HG03159 (cell line): Measurements from ENCODE around the gene PCBP3.
"Not testable (repeated sequence)": the region's sequence is repeated elsewhere in the genome, so short reads cannot be mapped to it uniquely, and the experiment has no call there.

ENCODE experiments used
- ATAC-seq: cut with Tn5 transposase; IDR thresholded peaks from one replicate; pipeline ENCODE4 v1.9.1; 2021; ENCODE audit warnings: mild to moderate bottlenecking, moderate library complexity; ENCODE audit not compliant: unreplicated experiment

Gene PCBP3

GRCh38 chr21:45669382-45669781, 25.9 kb downstream of the PCBP3 start:
- no peak for ATAC-seq

- ATAC-seq: no peak
These were observed 27.2 kb downstream of the PCBP3 start for GRCh38 chr21:45670731-45671130.

GRCh38 chr21:45678790-45679189, 35.3 kb downstream of the PCBP3 start:
- ATAC-seq: not testable (repeated sequence)

GRCh38 chr21:45680215-45680614, 36.7 kb downstream of the PCBP3 start:
- no peak for ATAC-seq

- ATAC-seq: no peak
These were observed 51.6 kb downstream of the PCBP3 start for GRCh38 chr21:45695086-45695485.

- no peak for ATAC-seq
These were observed 55.1 kb downstream of the PCBP3 start for GRCh38 chr21:45698493-45699184.

- ATAC-seq: no peak
These were observed 55.9 kb downstream of the PCBP3 start for GRCh38 chr21:45699251-45699942.

- no peak for ATAC-seq
These were observed 56.4 kb downstream of the PCBP3 start for GRCh38 chr21:45699966-45700365.

GRCh38 chr21:45700461-45700860, 56.9 kb downstream of the PCBP3 start:
- ATAC-seq: no peak

- ATAC-seq: no peak
These were observed 61.0 kb downstream of the PCBP3 start for GRCh38 chr21:45704311-45705108.

- no peak for ATAC-seq
These were observed 62.8 kb downstream of the PCBP3 start for GRCh38 chr21:45706299-45706698.

- ATAC-seq: no peak
These were observed 65.6 kb downstream of the PCBP3 start for GRCh38 chr21:45709173-45709572.

GRCh38 chr21:45709696-45710268, 66.3 kb downstream of the PCBP3 start:
- ATAC-seq: no peak

GRCh38 chr21:45710306-45710705, 66.8 kb downstream of the PCBP3 start:
- ATAC-seq: not testable (repeated sequence)

GRCh38 chr21:45713613-45714012, 70.1 kb downstream of the PCBP3 start:
- ATAC-seq: no peak

GRCh38 chr21:45715441-45715840, 71.9 kb downstream of the PCBP3 start:
- no peak for ATAC-seq

GRCh38 chr21:45718413-45718812, 74.9 kb downstream of the PCBP3 start:
- no peak for ATAC-seq

- no peak for ATAC-seq
These were observed 75.8 kb downstream of the PCBP3 start for GRCh38 chr21:45719177-45719802.

- ATAC-seq: not testable (repeated sequence)
These were observed 76.7 kb downstream of the PCBP3 start for GRCh38 chr21:45720204-45720603.

GRCh38 chr21:45721671-45722070, 78.1 kb downstream of the PCBP3 start:
- no peak for ATAC-seq
